HepG2 (cell line): ENCODE results near the gene ATP8B1. TPM values are rescaled to one million over a fixed set of nuclear protein-coding genes. Genes with fewer than 3 reads are reported as not detected.
A peak's percentile ranks its signal among the peaks of the same experiment; 100 is the strongest.

Experiments
- CREM ChIP-seq, 2 experiments: sonication (generic) in 1 of 2; formaldehyde crosslinking in 1 of 2; IDR thresholded peaks; 2 replicates each; pipeline versions ENCODE4 v1.4.0 to v1.6.1; 2016 to 2020; ENCODE audit warnings: antibody characterized with exemption in 1 of 2, mild to moderate bottlenecking in 1 of 2, missing genetic modification reagents in 1 of 2
- FIP1L1 ChIP-seq: fragments of 200-400 bp; formaldehyde crosslinking; IDR thresholded peaks from 2 replicates; pipeline ENCODE4 v1.6.1; 2018; ENCODE audit warnings: low read depth, mild to moderate bottlenecking, low read length, moderate library complexity, borderline replicate concordance; ENCODE audit not compliant: insufficient read depth
- MZF1 ChIP-seq: sonication (generic); formaldehyde crosslinking; IDR thresholded peaks from 2 replicates; pipeline ENCODE4 v1.8.1; 2023; ENCODE audit warnings: mild to moderate bottlenecking, missing genetic modification reagents, borderline replicate concordance
- NR2C2 ChIP-seq: sonication (generic); formaldehyde crosslinking; IDR thresholded peaks from 2 replicates; pipeline ENCODE4 v1.4.0; 2020; ENCODE audit warnings: missing genetic modification reagents, mild to moderate bottlenecking, moderate library complexity, borderline replicate concordance
- RARA ChIP-seq: IDR thresholded peaks from 2 replicates; pipeline ENCODE4 v1.6.1; 2016; ENCODE audit warnings: missing genetic modification reagents, missing compliant biosample characterization
- RFX3 ChIP-seq: IDR thresholded peaks from 2 replicates; pipeline ENCODE4 v1.6.1; 2016; ENCODE audit warnings: missing biosample characterization, missing genetic modification reagents
- U2AF2 ChIP-seq: fragments of 200-400 bp; formaldehyde crosslinking; IDR thresholded peaks from 2 replicates; pipeline ENCODE4 v1.6.1; 2017; ENCODE audit warnings: low read depth, mild to moderate bottlenecking, low read length
- ZBTB21 ChIP-seq: sonication (generic); formaldehyde crosslinking; IDR thresholded peaks from 2 replicates; pipeline ENCODE4 v1.4.0; 2020; ENCODE audit warnings: missing genetic modification reagents
- polyA plus RNA-seq, 8 experiments: library from polyadenylated mRNA; depleted of rRNA in 3 of 8; stranded (reverse) in 7 of 8; unstranded in 1 of 8; fragments of >200 nt; fragmentation: Illumina TruSeq in 4 of 8; extraction: Trizol in 4 of 8; gene quantifications; 2 replicates each; pipeline versions ENCODE4 v1.2.1 to v1.2.3, GENCODE V29; 2011 to 2016; ENCODE audit warnings: low read depth in 4 of 8, missing spikeins in 1 of 8, mixed read lengths in 1 of 8; ENCODE audit not compliant: insufficient read depth in 1 of 8
- total RNA-seq, 5 experiments: library from RNA; depleted of rRNA; stranded (reverse); fragments of >200 nt; fragmentation: Illumina TruSeq; extraction: Trizol; gene quantifications; 2 replicates each; pipeline ENCODE4 v1.2.3, GENCODE V29; 2016; ENCODE audit warnings: low read depth in 1 of 5
- TF ChIP-seq, protein P1 (sequence below): sonication (generic); formaldehyde crosslinking; conservative IDR thresholded peaks from 2 replicates; pipeline ENCODE4 v1.4.0; 2020; ENCODE audit warnings: mild to moderate bottlenecking, missing genetic modification reagents, moderate library complexity
- TF ChIP-seq, protein P2 (sequence below): sonication (generic); formaldehyde crosslinking; IDR thresholded peaks from 2 replicates; pipeline ENCODE4 v1.9.0; 2022; ENCODE audit warnings: missing genetic modification reagents, mild to moderate bottlenecking, borderline replicate concordance
- TF ChIP-seq, protein P3 (sequence below): sonication (generic); formaldehyde crosslinking; IDR thresholded peaks from 2 replicates; pipeline ENCODE4 v1.4.0; 2020; ENCODE audit warnings: missing genetic modification reagents
- TF ChIP-seq, protein P4 (sequence below): sonication (generic); formaldehyde crosslinking; IDR thresholded peaks from 2 replicates; pipeline ENCODE4 v1.4.0; 2020; ENCODE audit warnings: missing genetic modification reagents
- TF ChIP-seq, protein P5 (sequence below): sonication (generic); formaldehyde crosslinking; IDR thresholded peaks from 2 replicates; pipeline ENCODE4 v1.9.0; 2021; ENCODE audit warnings: missing genetic modification reagents, mild to moderate bottlenecking, borderline replicate concordance
- TF ChIP-seq, protein P6 (sequence below): IDR thresholded peaks from 2 replicates; pipeline ENCODE4 v1.6.1; 2018; ENCODE audit warnings: missing genetic modification reagents

The ATP8B1 gene
- total and polyA plus RNA-seq, 2 of the 13 experiments (the other 11 are each of a cell fraction or from before 2014, with no cell fraction given) = 2.8 to 4.0 TPM

DNA sequence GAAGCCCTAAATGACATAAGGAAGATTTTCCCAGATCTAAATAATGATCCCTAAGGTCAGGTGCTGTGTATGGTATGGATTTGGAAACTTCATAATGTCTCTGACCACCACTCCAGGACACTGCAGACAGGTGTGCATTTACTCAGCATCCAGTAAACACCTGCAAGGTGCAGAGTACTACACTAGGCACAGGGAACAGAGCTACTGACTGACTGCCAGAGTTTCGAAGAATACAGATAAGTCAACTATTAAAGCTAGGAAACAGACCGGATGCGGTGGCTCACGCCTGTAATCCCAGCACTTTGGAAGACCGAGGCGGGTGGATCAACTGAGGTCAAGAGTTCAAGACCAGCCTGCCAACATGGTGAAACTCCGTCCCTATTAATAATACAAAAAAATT, 65.0 kb downstream of the ATP8B1 start (continued):
- TF ChIP-seq U2AF2 = no peak
- TF ChIP-seq, protein P1, sequence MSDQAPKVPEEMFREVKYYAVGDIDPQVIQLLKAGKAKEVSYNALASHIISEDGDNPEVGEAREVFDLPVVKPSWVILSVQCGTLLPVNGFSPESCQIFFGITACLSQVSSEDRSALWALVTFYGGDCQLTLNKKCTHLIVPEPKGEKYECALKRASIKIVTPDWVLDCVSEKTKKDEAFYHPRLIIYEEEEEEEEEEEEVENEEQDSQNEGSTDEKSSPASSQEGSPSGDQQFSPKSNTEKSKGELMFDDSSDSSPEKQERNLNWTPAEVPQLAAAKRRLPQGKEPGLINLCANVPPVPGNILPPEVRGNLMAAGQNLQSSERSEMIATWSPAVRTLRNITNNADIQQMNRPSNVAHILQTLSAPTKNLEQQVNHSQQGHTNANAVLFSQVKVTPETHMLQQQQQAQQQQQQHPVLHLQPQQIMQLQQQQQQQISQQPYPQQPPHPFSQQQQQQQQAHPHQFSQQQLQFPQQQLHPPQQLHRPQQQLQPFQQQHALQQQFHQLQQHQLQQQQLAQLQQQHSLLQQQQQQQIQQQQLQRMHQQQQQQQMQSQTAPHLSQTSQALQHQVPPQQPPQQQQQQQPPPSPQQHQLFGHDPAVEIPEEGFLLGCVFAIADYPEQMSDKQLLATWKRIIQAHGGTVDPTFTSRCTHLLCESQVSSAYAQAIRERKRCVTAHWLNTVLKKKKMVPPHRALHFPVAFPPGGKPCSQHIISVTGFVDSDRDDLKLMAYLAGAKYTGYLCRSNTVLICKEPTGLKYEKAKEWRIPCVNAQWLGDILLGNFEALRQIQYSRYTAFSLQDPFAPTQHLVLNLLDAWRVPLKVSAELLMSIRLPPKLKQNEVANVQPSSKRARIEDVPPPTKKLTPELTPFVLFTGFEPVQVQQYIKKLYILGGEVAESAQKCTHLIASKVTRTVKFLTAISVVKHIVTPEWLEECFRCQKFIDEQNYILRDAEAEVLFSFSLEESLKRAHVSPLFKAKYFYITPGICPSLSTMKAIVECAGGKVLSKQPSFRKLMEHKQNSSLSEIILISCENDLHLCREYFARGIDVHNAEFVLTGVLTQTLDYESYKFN (CRISPR knock-in tag) = 0 out of 2 replicates have a peak, but pooled peaks have one; percentile 1
- no peak for TF ChIP-seq ZBTB21 (CRISPR knock-in tag)
- no peak for TF ChIP-seq MZF1 (CRISPR knock-in tag)
- no peak for TF ChIP-seq RFX3
- no peak for TF ChIP-seq FIP1L1
- TF ChIP-seq, protein P2, sequence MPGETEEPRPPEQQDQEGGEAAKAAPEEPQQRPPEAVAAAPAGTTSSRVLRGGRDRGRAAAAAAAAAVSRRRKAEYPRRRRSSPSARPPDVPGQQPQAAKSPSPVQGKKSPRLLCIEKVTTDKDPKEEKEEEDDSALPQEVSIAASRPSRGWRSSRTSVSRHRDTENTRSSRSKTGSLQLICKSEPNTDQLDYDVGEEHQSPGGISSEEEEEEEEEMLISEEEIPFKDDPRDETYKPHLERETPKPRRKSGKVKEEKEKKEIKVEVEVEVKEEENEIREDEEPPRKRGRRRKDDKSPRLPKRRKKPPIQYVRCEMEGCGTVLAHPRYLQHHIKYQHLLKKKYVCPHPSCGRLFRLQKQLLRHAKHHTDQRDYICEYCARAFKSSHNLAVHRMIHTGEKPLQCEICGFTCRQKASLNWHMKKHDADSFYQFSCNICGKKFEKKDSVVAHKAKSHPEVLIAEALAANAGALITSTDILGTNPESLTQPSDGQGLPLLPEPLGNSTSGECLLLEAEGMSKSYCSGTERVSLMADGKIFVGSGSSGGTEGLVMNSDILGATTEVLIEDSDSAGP (CRISPR knock-in tag) = no peak
- TF ChIP-seq, protein P3, sequence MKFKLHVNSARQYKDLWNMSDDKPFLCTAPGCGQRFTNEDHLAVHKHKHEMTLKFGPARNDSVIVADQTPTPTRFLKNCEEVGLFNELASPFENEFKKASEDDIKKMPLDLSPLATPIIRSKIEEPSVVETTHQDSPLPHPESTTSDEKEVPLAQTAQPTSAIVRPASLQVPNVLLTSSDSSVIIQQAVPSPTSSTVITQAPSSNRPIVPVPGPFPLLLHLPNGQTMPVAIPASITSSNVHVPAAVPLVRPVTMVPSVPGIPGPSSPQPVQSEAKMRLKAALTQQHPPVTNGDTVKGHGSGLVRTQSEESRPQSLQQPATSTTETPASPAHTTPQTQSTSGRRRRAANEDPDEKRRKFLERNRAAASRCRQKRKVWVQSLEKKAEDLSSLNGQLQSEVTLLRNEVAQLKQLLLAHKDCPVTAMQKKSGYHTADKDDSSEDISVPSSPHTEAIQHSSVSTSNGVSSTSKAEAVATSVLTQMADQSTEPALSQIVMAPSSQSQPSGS = no peak
- TF ChIP-seq NR2C2 (CRISPR knock-in tag) = 0 out of 2 replicates have a peak, but pooled peaks have one; percentile 9
- TF ChIP-seq, protein P4, sequence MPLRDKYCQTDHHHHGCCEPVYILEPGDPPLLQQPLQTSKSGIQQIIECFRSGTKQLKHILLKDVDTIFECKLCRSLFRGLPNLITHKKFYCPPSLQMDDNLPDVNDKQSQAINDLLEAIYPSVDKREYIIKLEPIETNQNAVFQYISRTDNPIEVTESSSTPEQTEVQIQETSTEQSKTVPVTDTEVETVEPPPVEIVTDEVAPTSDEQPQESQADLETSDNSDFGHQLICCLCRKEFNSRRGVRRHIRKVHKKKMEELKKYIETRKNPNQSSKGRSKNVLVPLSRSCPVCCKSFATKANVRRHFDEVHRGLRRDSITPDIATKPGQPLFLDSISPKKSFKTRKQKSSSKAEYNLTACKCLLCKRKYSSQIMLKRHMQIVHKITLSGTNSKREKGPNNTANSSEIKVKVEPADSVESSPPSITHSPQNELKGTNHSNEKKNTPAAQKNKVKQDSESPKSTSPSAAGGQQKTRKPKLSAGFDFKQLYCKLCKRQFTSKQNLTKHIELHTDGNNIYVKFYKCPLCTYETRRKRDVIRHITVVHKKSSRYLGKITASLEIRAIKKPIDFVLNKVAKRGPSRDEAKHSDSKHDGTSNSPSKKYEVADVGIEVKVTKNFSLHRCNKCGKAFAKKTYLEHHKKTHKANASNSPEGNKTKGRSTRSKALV = no peak
- TF ChIP-seq, protein P5, sequence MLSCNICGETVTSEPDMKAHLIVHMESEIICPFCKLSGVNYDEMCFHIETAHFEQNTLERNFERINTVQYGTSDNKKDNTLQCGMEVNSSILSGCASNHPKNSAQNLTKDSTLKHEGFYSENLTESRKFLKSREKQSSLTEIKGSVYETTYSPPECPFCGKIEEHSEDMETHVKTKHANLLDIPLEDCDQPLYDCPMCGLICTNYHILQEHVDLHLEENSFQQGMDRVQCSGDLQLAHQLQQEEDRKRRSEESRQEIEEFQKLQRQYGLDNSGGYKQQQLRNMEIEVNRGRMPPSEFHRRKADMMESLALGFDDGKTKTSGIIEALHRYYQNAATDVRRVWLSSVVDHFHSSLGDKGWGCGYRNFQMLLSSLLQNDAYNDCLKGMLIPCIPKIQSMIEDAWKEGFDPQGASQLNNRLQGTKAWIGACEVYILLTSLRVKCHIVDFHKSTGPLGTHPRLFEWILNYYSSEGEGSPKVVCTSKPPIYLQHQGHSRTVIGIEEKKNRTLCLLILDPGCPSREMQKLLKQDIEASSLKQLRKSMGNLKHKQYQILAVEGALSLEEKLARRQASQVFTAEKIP = no peak
- TF ChIP-seq CREM (IDR thresholded peaks at IDR 0.05) = 0 out of 2 replicates have a peak, but pooled peaks have one; percentile 19
- TF ChIP-seq CREM (CRISPR knock-in tag; IDR thresholded peaks at IDR 0.05) = no peak
- peak; percentile 79 for TF ChIP-seq RARA (CRISPR knock-in tag)
- TF ChIP-seq, protein P6, sequence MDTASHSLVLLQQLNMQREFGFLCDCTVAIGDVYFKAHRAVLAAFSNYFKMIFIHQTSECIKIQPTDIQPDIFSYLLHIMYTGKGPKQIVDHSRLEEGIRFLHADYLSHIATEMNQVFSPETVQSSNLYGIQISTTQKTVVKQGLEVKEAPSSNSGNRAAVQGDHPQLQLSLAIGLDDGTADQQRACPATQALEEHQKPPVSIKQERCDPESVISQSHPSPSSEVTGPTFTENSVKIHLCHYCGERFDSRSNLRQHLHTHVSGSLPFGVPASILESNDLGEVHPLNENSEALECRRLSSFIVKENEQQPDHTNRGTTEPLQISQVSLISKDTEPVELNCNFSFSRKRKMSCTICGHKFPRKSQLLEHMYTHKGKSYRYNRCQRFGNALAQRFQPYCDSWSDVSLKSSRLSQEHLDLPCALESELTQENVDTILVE = 0 out of 2 replicates have a peak, but pooled peaks have one; percentile 11
- TF ChIP-seq, all 625 proteins: peak for 11
